HEK293 (cell line): Measurements from ENCODE around the gene MSRB1.

ENCODE experiments used
- KLF7 ChIP-seq: fragments of 450-650 bp; formaldehyde crosslinking; IDR thresholded peaks from 2 replicates; pipeline ENCODE4 v1.5.1; 2016; ENCODE audit warnings: missing biosample characterization, missing genetic modification characterization, borderline replicate concordance
- OSR2 ChIP-seq: fragments of 450-650 bp; formaldehyde crosslinking; IDR thresholded peaks from 2 replicates; pipeline ENCODE4 v1.5.1; 2016; ENCODE audit warnings: missing biosample characterization, missing genetic modification characterization
- SP3 ChIP-seq: fragments of 450-650 bp; formaldehyde crosslinking; IDR thresholded peaks from 2 replicates; pipeline ENCODE4 v1.5.1; 2016; ENCODE audit warnings: missing biosample characterization, missing genetic modification characterization
- TCF7L2 ChIP-seq: IDR thresholded peaks from 2 replicates; pipeline ENCODE4 v1.6.1; 2011; ENCODE audit warnings: low read depth, mild to moderate bottlenecking, inconsistent platforms, low read length, moderate library complexity, borderline replicate concordance
- ZNF140 ChIP-seq: fragments of 450-650 bp; formaldehyde crosslinking; IDR thresholded peaks from 2 replicates; pipeline ENCODE4 v1.5.1; 2016; ENCODE audit warnings: missing biosample characterization, missing genetic modification characterization
- ZNF175 ChIP-seq: fragments of 450-650 bp; formaldehyde crosslinking; IDR thresholded peaks from 2 replicates; pipeline ENCODE4 v1.5.1; 2016; ENCODE audit warnings: missing biosample characterization, missing genetic modification characterization
- ZNF202 ChIP-seq: fragments of 450-650 bp; formaldehyde crosslinking; IDR thresholded peaks from 2 replicates; pipeline ENCODE4 v1.5.1; 2016; ENCODE audit warnings: missing biosample characterization, missing genetic modification characterization, borderline replicate concordance
- ZNF211 ChIP-seq: fragments of 450-650 bp; formaldehyde crosslinking; IDR thresholded peaks from 2 replicates; pipeline ENCODE4 v1.5.1; 2016; ENCODE audit warnings: low read depth, missing biosample characterization, missing genetic modification characterization
- ZNF214 ChIP-seq: fragments of 450-650 bp; formaldehyde crosslinking; IDR thresholded peaks from 2 replicates; pipeline ENCODE4 v1.5.1; 2017; ENCODE audit warnings: missing biosample characterization, mild to moderate bottlenecking, missing genetic modification characterization, borderline replicate concordance
- ZNF23 ChIP-seq: fragments of 450-650 bp; formaldehyde crosslinking; IDR thresholded peaks from 2 replicates; pipeline ENCODE4 v1.5.1; 2016; ENCODE audit warnings: missing biosample characterization, missing genetic modification characterization, borderline replicate concordance
- ZNF248 ChIP-seq: fragments of 450-650 bp; formaldehyde crosslinking; IDR thresholded peaks from 2 replicates; pipeline ENCODE4 v1.5.1; 2017; ENCODE audit warnings: missing biosample characterization, missing genetic modification characterization
- ZNF274 ChIP-seq, 2 experiments: fragments of 200-500 bp in 1 of 2; fragments of 450-650 bp in 1 of 2; sonication (Bioruptor generic) in 1 of 2; formaldehyde crosslinking in 1 of 2; IDR thresholded peaks; 2 replicates each; pipeline versions ENCODE4 v1.5.1 to v1.6.1; 2014 to 2016; ENCODE audit warnings: borderline replicate concordance in 1 of 2, inconsistent platforms in 1 of 2, low read length in 1 of 2, missing biosample characterization in 1 of 2, missing genetic modification characterization in 1 of 2
- ZNF311 ChIP-seq: fragments of 450-650 bp; formaldehyde crosslinking; IDR thresholded peaks from 2 replicates; pipeline ENCODE4 v1.5.1; 2017; ENCODE audit warnings: missing biosample characterization, missing genetic modification characterization, borderline replicate concordance
- ZNF335 ChIP-seq: fragments of 450-650 bp; formaldehyde crosslinking; conservative IDR thresholded peaks from 2 replicates; pipeline ENCODE4 v1.5.1; 2016; ENCODE audit warnings: missing biosample characterization, missing genetic modification characterization
- ZNF366 ChIP-seq: fragments of 450-650 bp; formaldehyde crosslinking; conservative IDR thresholded peaks from 2 replicates; pipeline ENCODE4 v1.5.1; 2016; ENCODE audit warnings: missing biosample characterization, missing genetic modification characterization
- ZNF404 ChIP-seq: fragments of 450-650 bp; formaldehyde crosslinking; IDR thresholded peaks from 2 replicates; pipeline ENCODE4 v1.5.1; 2017; ENCODE audit warnings: missing biosample characterization, missing genetic modification characterization
- ZNF501 ChIP-seq: fragments of 450-650 bp; formaldehyde crosslinking; IDR thresholded peaks from 2 replicates; pipeline ENCODE4 v1.5.1; 2016; ENCODE audit warnings: missing biosample characterization, missing genetic modification characterization
- ZNF521 ChIP-seq: fragments of 450-650 bp; formaldehyde crosslinking; IDR thresholded peaks from 2 replicates; pipeline ENCODE4 v1.5.1; 2017; ENCODE audit warnings: missing biosample characterization, mild to moderate bottlenecking, missing genetic modification characterization
- ZNF530 ChIP-seq: fragments of 450-650 bp; formaldehyde crosslinking; IDR thresholded peaks from 2 replicates; pipeline ENCODE4 v1.5.1; 2016; ENCODE audit warnings: low read depth, missing biosample characterization, missing genetic modification characterization
- ZNF548 ChIP-seq: fragments of 450-650 bp; formaldehyde crosslinking; IDR thresholded peaks from 2 replicates; pipeline ENCODE4 v1.5.1; 2016; ENCODE audit warnings: missing biosample characterization, missing genetic modification characterization
- ZNF585B ChIP-seq: fragments of 450-650 bp; formaldehyde crosslinking; IDR thresholded peaks from 2 replicates; pipeline ENCODE4 v1.5.1; 2016; ENCODE audit warnings: missing biosample characterization, missing genetic modification characterization
- ZNF596 ChIP-seq: fragments of 450-650 bp; IDR thresholded peaks from 2 replicates; pipeline ENCODE4 v1.5.0; 2018; ENCODE audit warnings: missing biosample characterization, mild to moderate bottlenecking, missing genetic modification characterization, moderate library complexity
- ZNF600 ChIP-seq: fragments of 450-650 bp; formaldehyde crosslinking; IDR thresholded peaks from 2 replicates; pipeline ENCODE4 v1.5.1; 2016; ENCODE audit warnings: missing biosample characterization, missing genetic modification characterization
- ZNF623 ChIP-seq: fragments of 450-650 bp; formaldehyde crosslinking; IDR thresholded peaks from 2 replicates; pipeline ENCODE4 v1.5.1; 2016; ENCODE audit warnings: missing biosample characterization, missing genetic modification characterization
- ZNF624 ChIP-seq: fragments of 450-650 bp; formaldehyde crosslinking; IDR thresholded peaks from 2 replicates; pipeline ENCODE4 v1.5.1; 2017; ENCODE audit warnings: missing biosample characterization, missing genetic modification characterization
- ZNF626 ChIP-seq: fragments of 450-650 bp; sonication (Bioruptor Pico); formaldehyde crosslinking; IDR thresholded peaks from 2 replicates; pipeline ENCODE4 v1.5.1; 2018; ENCODE audit warnings: missing biosample characterization, missing genetic modification characterization, inconsistent platforms
- ZNF629 ChIP-seq: fragments of 450-650 bp; formaldehyde crosslinking; IDR thresholded peaks from 2 replicates; pipeline ENCODE4 v1.5.1; 2017; ENCODE audit warnings: missing biosample characterization, missing genetic modification characterization
- ZNF654 ChIP-seq: fragments of 450-650 bp; formaldehyde crosslinking; IDR thresholded peaks from 2 replicates; pipeline ENCODE4 v1.5.1; 2016; ENCODE audit warnings: low read depth, missing biosample characterization, missing genetic modification characterization
- ZNF660 ChIP-seq: fragments of 450-650 bp; IDR thresholded peaks from 2 replicates; pipeline ENCODE4 v1.5.1; 2018; ENCODE audit warnings: missing biosample characterization, mild to moderate bottlenecking, missing genetic modification characterization
- ZNF664 ChIP-seq: fragments of 450-650 bp; formaldehyde crosslinking; IDR thresholded peaks from 2 replicates; pipeline ENCODE4 v1.5.1; 2016; ENCODE audit warnings: missing biosample characterization, missing genetic modification characterization
- ZNF701 ChIP-seq: fragments of 450-650 bp; formaldehyde crosslinking; IDR thresholded peaks from 2 replicates; pipeline ENCODE4 v1.5.1; 2016; ENCODE audit warnings: missing biosample characterization, missing genetic modification characterization
- TF ChIP-seq, protein P1 (sequence below): fragments of 450-650 bp; formaldehyde crosslinking; conservative IDR thresholded peaks from 2 replicates; pipeline ENCODE4 v1.5.1; 2016; ENCODE audit warnings: low read depth, missing biosample characterization, missing genetic modification characterization
- TF ChIP-seq, protein P2 (sequence below): fragments of 450-650 bp; IDR thresholded peaks from 2 replicates; pipeline ENCODE4 v1.5.1; 2018; ENCODE audit warnings: missing biosample characterization, missing genetic modification characterization
- TF ChIP-seq, protein P3 (sequence below): fragments of 450-650 bp; formaldehyde crosslinking; IDR thresholded peaks from 2 replicates; pipeline ENCODE4 v1.5.1; 2016; ENCODE audit warnings: missing biosample characterization, missing genetic modification characterization

The MSRB1 gene

DNA sequence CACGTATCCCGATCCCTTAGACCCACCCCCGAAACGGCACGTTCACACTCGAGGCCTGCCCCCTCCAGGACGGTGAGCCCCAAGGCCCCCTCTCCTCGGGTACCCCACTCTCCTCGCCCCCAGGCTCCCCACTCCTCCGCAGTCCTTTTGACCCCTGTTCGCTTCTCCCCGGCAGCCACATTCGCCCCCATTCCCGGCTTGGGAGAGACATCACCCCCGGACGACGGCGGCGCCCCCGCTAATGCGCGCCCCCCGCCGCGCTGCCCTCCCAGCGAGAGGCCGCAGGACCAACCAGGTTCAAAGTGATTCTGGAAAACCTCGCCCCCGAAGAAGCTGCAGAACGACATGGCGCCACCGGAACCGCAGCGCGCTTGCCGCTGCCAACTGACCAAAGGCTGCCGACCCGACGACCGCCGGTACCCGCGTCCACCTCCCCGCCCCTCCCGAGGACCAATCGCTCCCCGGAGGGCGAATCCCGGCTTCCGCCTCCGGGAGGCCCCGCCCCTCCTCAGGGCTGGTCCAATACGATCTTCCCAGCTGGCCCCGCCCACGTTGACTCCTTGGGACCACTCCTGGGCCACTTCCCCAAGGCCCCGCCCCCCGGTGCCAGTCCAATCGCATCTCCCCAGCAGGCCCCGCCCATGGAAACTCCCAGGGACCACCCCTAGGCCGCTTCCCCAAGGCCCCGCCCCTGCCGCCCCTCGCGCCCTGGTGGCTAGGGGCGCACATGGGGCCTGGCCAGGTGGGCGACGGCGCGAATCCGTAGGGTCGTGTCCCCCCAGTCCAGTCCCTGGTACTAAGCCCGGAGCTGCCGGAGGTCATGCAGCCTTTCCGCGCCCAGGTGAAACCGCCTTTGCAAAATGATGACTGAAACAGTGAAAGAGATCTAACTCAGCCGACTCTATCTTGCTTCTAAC is at the start of gene MSRB1 (continued):
- TF ChIP-seq ZNF664 (tag by site-specific recombination) (no peak), ZNF404 (no peak), KLF7 (tag by site-specific recombination) (0 out of 2 replicates have a peak, but pooled peaks have one; percentile 42), ZNF530 (tag by site-specific recombination) (no peak), OSR2 (tag by site-specific recombination) (peak; percentile 40; the same call in 1 of the 2 replicates), ZNF548 (tag by site-specific recombination) (no peak), ZNF596 (tag by site-specific recombination) (no peak), SP3 (tag by site-specific recombination) (peak; percentile 99), ZNF501 (tag by site-specific recombination) (no peak; the same call in 1 of the 2 replicates), ZNF175 (no peak), ZNF214 (tag by site-specific recombination) (no peak), ZNF23 (tag by site-specific recombination) (no peak), ZNF274 (IDR thresholded peaks at IDR 0.05; ENCODE audit: low read length) (no peak), ZNF274 (tag by site-specific recombination; IDR thresholded peaks at IDR 0.05; ENCODE audit: borderline replicate concordance) (no peak), ZNF660 (tag by site-specific recombination) (0 out of 2 replicates have a peak, but pooled peaks have one; percentile 17), ZNF626 (tag by site-specific recombination) (no peak), ZNF585B (tag by site-specific recombination) (no peak), ZNF624 (tag by site-specific recombination) (no peak), ZNF248 (no peak), ZNF311 (tag by site-specific recombination) (no peak), ZNF654 (tag by site-specific recombination) (no peak), ZNF366 (tag by site-specific recombination) (no peak), ZNF140 (tag by site-specific recombination) (no peak), ZNF701 (tag by site-specific recombination) (no peak), ZNF211 (no peak), ZNF202 (tag by site-specific recombination) (no peak), ZNF623 (no peak), ZNF629 (tag by site-specific recombination) (peak; percentile 61; the same call in 1 of the 2 replicates), ZNF335 (tag by site-specific recombination) (peak; percentile 89), ZNF600 (tag by site-specific recombination) (0 out of 2 replicates have a peak, but pooled peaks have one; percentile 25), ZNF521 (tag by site-specific recombination) (no peak), TCF7L2 (no peak; the same call in 1 of the 2 replicates)
- TF ChIP-seq, protein P1, sequence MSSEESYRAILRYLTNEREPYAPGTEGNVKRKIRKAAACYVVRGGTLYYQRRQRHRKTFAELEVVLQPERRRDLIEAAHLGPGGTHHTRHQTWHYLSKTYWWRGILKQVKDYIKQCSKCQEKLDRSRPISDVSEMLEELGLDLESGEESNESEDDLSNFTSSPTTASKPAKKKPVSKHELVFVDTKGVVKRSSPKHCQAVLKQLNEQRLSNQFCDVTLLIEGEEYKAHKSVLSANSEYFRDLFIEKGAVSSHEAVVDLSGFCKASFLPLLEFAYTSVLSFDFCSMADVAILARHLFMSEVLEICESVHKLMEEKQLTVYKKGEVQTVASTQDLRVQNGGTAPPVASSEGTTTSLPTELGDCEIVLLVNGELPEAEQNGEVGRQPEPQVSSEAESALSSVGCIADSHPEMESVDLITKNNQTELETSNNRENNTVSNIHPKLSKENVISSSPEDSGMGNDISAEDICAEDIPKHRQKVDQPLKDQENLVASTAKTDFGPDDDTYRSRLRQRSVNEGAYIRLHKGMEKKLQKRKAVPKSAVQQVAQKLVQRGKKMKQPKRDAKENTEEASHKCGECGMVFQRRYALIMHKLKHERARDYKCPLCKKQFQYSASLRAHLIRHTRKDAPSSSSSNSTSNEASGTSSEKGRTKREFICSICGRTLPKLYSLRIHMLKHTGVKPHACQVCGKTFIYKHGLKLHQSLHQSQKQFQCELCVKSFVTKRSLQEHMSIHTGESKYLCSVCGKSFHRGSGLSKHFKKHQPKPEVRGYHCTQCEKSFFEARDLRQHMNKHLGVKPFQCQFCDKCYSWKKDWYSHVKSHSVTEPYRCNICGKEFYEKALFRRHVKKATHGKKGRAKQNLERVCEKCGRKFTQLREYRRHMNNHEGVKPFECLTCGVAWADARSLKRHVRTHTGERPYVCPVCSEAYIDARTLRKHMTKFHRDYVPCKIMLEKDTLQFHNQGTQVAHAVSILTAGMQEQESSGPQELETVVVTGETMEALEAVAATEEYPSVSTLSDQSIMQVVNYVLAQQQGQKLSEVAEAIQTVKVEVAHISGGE (tag by site-specific recombination): peak; percentile 52; the same call in 1 of the 2 replicates
- TF ChIP-seq, protein P2, sequence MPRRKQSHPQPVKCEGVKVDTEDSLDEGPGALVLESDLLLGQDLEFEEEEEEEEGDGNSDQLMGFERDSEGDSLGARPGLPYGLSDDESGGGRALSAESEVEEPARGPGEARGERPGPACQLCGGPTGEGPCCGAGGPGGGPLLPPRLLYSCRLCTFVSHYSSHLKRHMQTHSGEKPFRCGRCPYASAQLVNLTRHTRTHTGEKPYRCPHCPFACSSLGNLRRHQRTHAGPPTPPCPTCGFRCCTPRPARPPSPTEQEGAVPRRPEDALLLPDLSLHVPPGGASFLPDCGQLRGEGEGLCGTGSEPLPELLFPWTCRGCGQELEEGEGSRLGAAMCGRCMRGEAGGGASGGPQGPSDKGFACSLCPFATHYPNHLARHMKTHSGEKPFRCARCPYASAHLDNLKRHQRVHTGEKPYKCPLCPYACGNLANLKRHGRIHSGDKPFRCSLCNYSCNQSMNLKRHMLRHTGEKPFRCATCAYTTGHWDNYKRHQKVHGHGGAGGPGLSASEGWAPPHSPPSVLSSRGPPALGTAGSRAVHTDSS (tag by site-specific recombination): no peak
- TF ChIP-seq, protein P3, sequence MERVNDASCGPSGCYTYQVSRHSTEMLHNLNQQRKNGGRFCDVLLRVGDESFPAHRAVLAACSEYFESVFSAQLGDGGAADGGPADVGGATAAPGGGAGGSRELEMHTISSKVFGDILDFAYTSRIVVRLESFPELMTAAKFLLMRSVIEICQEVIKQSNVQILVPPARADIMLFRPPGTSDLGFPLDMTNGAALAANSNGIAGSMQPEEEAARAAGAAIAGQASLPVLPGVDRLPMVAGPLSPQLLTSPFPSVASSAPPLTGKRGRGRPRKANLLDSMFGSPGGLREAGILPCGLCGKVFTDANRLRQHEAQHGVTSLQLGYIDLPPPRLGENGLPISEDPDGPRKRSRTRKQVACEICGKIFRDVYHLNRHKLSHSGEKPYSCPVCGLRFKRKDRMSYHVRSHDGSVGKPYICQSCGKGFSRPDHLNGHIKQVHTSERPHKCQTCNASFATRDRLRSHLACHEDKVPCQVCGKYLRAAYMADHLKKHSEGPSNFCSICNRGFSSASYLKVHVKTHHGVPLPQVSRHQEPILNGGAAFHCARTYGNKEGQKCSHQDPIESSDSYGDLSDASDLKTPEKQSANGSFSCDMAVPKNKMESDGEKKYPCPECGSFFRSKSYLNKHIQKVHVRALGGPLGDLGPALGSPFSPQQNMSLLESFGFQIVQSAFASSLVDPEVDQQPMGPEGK (tag by site-specific recombination): peak; percentile 86
